Measurements from ENCODE around the gene DLG2.

The DLG2 gene

GRCh38 chr11:83933008-83933407 is 1694.1 kb downstream of the DLG2 start:
- no peak overlapping the region for H3K9ac ChIP-seq (ENCODE audit: low read length)
- no peaks in the 10 kb centered on the region for H3K27me3 ChIP-seq (ENCODE audit: insufficient read depth, low read length)
- TF ChIP-seq CTCF (IDR thresholded peaks at IDR 0.05; ENCODE audit: low read length), result no peak
- no peak for TF ChIP-seq EZH2 (IDR thresholded peaks at IDR 0.05; ENCODE audit: borderline replicate concordance, low read length)
- H4K20me1 ChIP-seq (ENCODE audit: insufficient read depth, low read length), result no peaks in the 10 kb centered on the region
- H3K4me1 ChIP-seq (ENCODE audit: insufficient read depth, low read length, severe bottlenecking), result no peaks in the 10 kb centered on the region
- no peak overlapping the region for H3K4me2 ChIP-seq (ENCODE audit: low read length)
- no peak overlapping the region for H3K4me3 ChIP-seq (ENCODE audit: low read depth, low read length, poor library complexity, severe bottlenecking)
- no peaks in the 10 kb centered on the region for H3K79me2 ChIP-seq (ENCODE audit: insufficient read depth, low read length)
- no peaks in the 10 kb centered on the region for H3F3A ChIP-seq (ENCODE audit: insufficient read depth, low read length)
- H3K27ac ChIP-seq (ENCODE audit: low read depth, low read length, poor library complexity, severe bottlenecking), result no peak overlapping the region
- H3K9me3 ChIP-seq (ENCODE audit: low read length), result no peaks in the 10 kb centered on the region
- H2AFZ ChIP-seq (ENCODE audit: low read length), result no peak overlapping the region
- H3K9me2 ChIP-seq (ENCODE audit: low read depth, low read length), result no peaks in the 10 kb centered on the region
- no peaks in the 10 kb centered on the region for H3K36me3 ChIP-seq (ENCODE audit: insufficient read depth, low read length)

GRCh38 chr11:83927422-83927821 is 1699.7 kb downstream of the DLG2 start:
- no peaks in the 10 kb centered on the region for H3K9me3 ChIP-seq (ENCODE audit: low read length)
- H2AFZ ChIP-seq (ENCODE audit: low read length), result no peak overlapping the region
- H3K4me2 ChIP-seq (ENCODE audit: low read length), result no peak overlapping the region
- H3K27me3 ChIP-seq (ENCODE audit: insufficient read depth, low read length), result no peaks in the 10 kb centered on the region
- H3K36me3 ChIP-seq (ENCODE audit: insufficient read depth, low read length), result no peaks in the 10 kb centered on the region
- no peaks in the 10 kb centered on the region for H3K79me2 ChIP-seq (ENCODE audit: insufficient read depth, low read length)
- H3K9ac ChIP-seq (ENCODE audit: low read length), result no peak overlapping the region
- H3K4me1 ChIP-seq (ENCODE audit: insufficient read depth, low read length, severe bottlenecking), result no peaks in the 10 kb centered on the region
- no peak for TF ChIP-seq EZH2 (IDR thresholded peaks at IDR 0.05; ENCODE audit: borderline replicate concordance, low read length)
- TF ChIP-seq CTCF (IDR thresholded peaks at IDR 0.05; ENCODE audit: low read length), result no peak
- no peaks in the 10 kb centered on the region for H3F3A ChIP-seq (ENCODE audit: insufficient read depth, low read length)
- H3K9me2 ChIP-seq (ENCODE audit: low read depth, low read length), result no peaks in the 10 kb centered on the region
- H3K27ac ChIP-seq (ENCODE audit: low read depth, low read length, poor library complexity, severe bottlenecking), result no peak overlapping the region
- no peak overlapping the region for H3K4me3 ChIP-seq (ENCODE audit: low read depth, low read length, poor library complexity, severe bottlenecking)
- H4K20me1 ChIP-seq (ENCODE audit: insufficient read depth, low read length), result no peaks in the 10 kb centered on the region

- Histone ChIP-seq H3K4me3 (ENCODE audit: low read depth, low read length, poor library complexity, severe bottlenecking) (no peak overlapping the region), H3K9me3 (ENCODE audit: low read length) (no peaks in the 10 kb centered on the region), H3K4me1 (ENCODE audit: insufficient read depth, low read length, severe bottlenecking) (no peaks in the 10 kb centered on the region), H3K4me2 (ENCODE audit: low read length) (no peak overlapping the region), H3K27me3 (ENCODE audit: insufficient read depth, low read length) (no peaks in the 10 kb centered on the region), H2AFZ (ENCODE audit: low read length) (no peak overlapping the region), H3K36me3 (ENCODE audit: insufficient read depth, low read length) (no peaks in the 10 kb centered on the region), H3F3A (ENCODE audit: insufficient read depth, low read length) (no peaks in the 10 kb centered on the region), H4K20me1 (ENCODE audit: insufficient read depth, low read length) (no peaks in the 10 kb centered on the region), H3K79me2 (ENCODE audit: insufficient read depth, low read length) (no peaks in the 10 kb centered on the region), H3K9me2 (ENCODE audit: low read depth, low read length) (no peaks in the 10 kb centered on the region), H3K27ac (ENCODE audit: low read depth, low read length, poor library complexity, severe bottlenecking) (no peak overlapping the region), H3K9ac (ENCODE audit: low read length) (no peak overlapping the region)
- TF ChIP-seq CTCF (IDR thresholded peaks at IDR 0.05; ENCODE audit: low read length), result no peak
- no peak for TF ChIP-seq EZH2 (IDR thresholded peaks at IDR 0.05; ENCODE audit: borderline replicate concordance, low read length)
Observed at GRCh38 chr11:83924795-83925542, 1702.2 kb downstream of the DLG2 start.

Measured in OCI-LY1 (cell line).